Rectal smooth muscle tissue (tissue), 1 donor: ENCODE data around the gene MFNG.

Experiments
- H3K27ac ChIP-seq: one replicate; pipeline ENCODE4 v1.7.0; 2013; ENCODE audit warnings: low read depth, low read length, inconsistent platforms
- H3K27me3 ChIP-seq: one replicate; pipeline ENCODE4 v1.7.0; 2013; ENCODE audit warnings: low read length; ENCODE audit not compliant: control insufficient read depth, insufficient read depth
- H3K36me3 ChIP-seq: one replicate; pipeline ENCODE4 v1.7.0; 2013; ENCODE audit warnings: low read length; ENCODE audit not compliant: control insufficient read depth, insufficient read depth
- H3K4me1 ChIP-seq: one replicate; pipeline ENCODE4 v1.7.0; 2013; ENCODE audit warnings: low read length; ENCODE audit not compliant: control insufficient read depth, insufficient read depth
- H3K4me3 ChIP-seq: one replicate; pipeline ENCODE4 v1.7.0; 2013; ENCODE audit warnings: low read length
- H3K9ac ChIP-seq: one replicate; pipeline ENCODE4 v1.7.0; 2013; ENCODE audit warnings: low read length

Gene MFNG

GRCh38 chr22:37521236-37521739 is 35.1 kb upstream of the MFNG start:
- Histone ChIP-seq H3K9ac (no peak overlapping the region), H3K27me3 (peaks cover 4% of the 10 kb centered on the region), H3K36me3 (no peaks in the 10 kb centered on the region), H3K4me3 (no peak overlapping the region), H3K27ac (no peak overlapping the region), H3K4me1 (no peaks in the 10 kb centered on the region)

- peaks cover 4% of the 10 kb centered on the region for H3K27me3 ChIP-seq
- no peak overlapping the region for H3K9ac ChIP-seq
- H3K4me3 ChIP-seq, result no peak overlapping the region
Observed at GRCh38 chr22:37520776-37521191, 34.6 kb upstream of the MFNG start.

GRCh38 chr22:37519268-37520195 is 33.3 kb upstream of the MFNG start, which contains the start of gene CARD10:
CARD10 (minus strand) TSS chr22:37519415; CDS start chr22:37519200, 215 bp downstream.
- Histone ChIP-seq H3K9ac (peak within 1 kb of the TSS; percentile 12), H3K27ac (no peak within 1 kb of the TSS)

More at GRCh38 chr22:37520776-37521191, 34.6 kb upstream of the MFNG start:
- no peak overlapping the region for H3K27ac ChIP-seq
- H3K36me3 ChIP-seq, result no peaks in the 10 kb centered on the region
- H3K4me1 ChIP-seq, result no peaks in the 10 kb centered on the region

GRCh38 chr22:37518509-37519267 is 32.5 kb upstream of the MFNG start:
- Histone ChIP-seq H3K9ac (peak overlapping the region; percentile 12), H3K4me1 (no peaks in the 10 kb centered on the region), H3K27me3 (peaks cover 4% of the 10 kb centered on the region), H3K27ac (no peak overlapping the region), H3K36me3 (no peaks in the 10 kb centered on the region), H3K4me3 (peak overlapping the region; percentile 69)

More at GRCh38 chr22:37519268-37520195, 33.3 kb upstream of the MFNG start, which contains the start of gene CARD10:
- Histone ChIP-seq H3K27me3 (peaks cover 4% of the 10 kb centered on the region), H3K36me3 (no peaks in the 10 kb centered on the region), H3K4me3 (peak within 1 kb of the TSS; percentile 69), H3K4me1 (no peaks in the 10 kb centered on the region)

- Histone ChIP-seq H3K4me1 (no peaks in the 10 kb centered on the region), H3K27ac (no peak overlapping the region), H3K4me3 (peak overlapping the region; percentile 69), H3K27me3 (peaks cover 4% of the 10 kb centered on the region), H3K9ac (no peak overlapping the region), H3K36me3 (no peaks in the 10 kb centered on the region)
Observed at GRCh38 chr22:37517826-37518450, 31.8 kb upstream of the MFNG start.

- Histone ChIP-seq H3K4me1 (no peaks in the 10 kb centered on the region), H3K27ac (no peak overlapping the region), H3K4me3 (no peak overlapping the region)
Observed at GRCh38 chr22:37516456-37516855, 30.3 kb upstream of the MFNG start.

GRCh38 chr22:37515901-37516300 is 29.7 kb upstream of the MFNG start:
- Histone ChIP-seq H3K4me3 (no peak overlapping the region), H3K27me3 (peaks cover 4% of the 10 kb centered on the region), H3K27ac (no peak overlapping the region), H3K9ac (no peak overlapping the region), H3K36me3 (no peaks in the 10 kb centered on the region), H3K4me1 (no peaks in the 10 kb centered on the region)

More at GRCh38 chr22:37516456-37516855, 30.3 kb upstream of the MFNG start:
- Histone ChIP-seq H3K36me3 (no peaks in the 10 kb centered on the region), H3K9ac (no peak overlapping the region), H3K27me3 (peaks cover 4% of the 10 kb centered on the region)

- H3K4me1 ChIP-seq, result no peaks in the 10 kb centered on the region
Observed at GRCh38 chr22:37514526-37515051, 28.4 kb upstream of the MFNG start.

GRCh38 chr22:37511395-37512104 is 25.4 kb upstream of the MFNG start:
- Histone ChIP-seq H3K27me3 (no peaks in the 10 kb centered on the region), H3K9ac (no peak overlapping the region), H3K36me3 (no peaks in the 10 kb centered on the region), H3K4me3 (peak overlapping the region; percentile 11), H3K27ac (no peak overlapping the region), H3K4me1 (no peaks in the 10 kb centered on the region)

More at GRCh38 chr22:37514526-37515051, 28.4 kb upstream of the MFNG start:
- Histone ChIP-seq H3K27me3 (no peaks in the 10 kb centered on the region), H3K9ac (no peak overlapping the region), H3K27ac (no peak overlapping the region), H3K36me3 (no peaks in the 10 kb centered on the region), H3K4me3 (no peak overlapping the region)

GRCh38 chr22:37510091-37510490 is 23.9 kb upstream of the MFNG start:
- Histone ChIP-seq H3K27ac (no peak overlapping the region), H3K9ac (no peak overlapping the region), H3K36me3 (no peaks in the 10 kb centered on the region), H3K27me3 (no peaks in the 10 kb centered on the region), H3K4me3 (no peak overlapping the region), H3K4me1 (no peaks in the 10 kb centered on the region)

- H3K4me1 ChIP-seq, result no peaks in the 10 kb centered on the region
Observed at GRCh38 chr22:37509059-37509860, 23.1 kb upstream of the MFNG start.

More at GRCh38 chr22:37509059-37509860, 23.1 kb upstream of the MFNG start:
- H3K36me3 ChIP-seq, result no peaks in the 10 kb centered on the region
- H3K9ac ChIP-seq, result no peak overlapping the region
- H3K27ac ChIP-seq, result no peak overlapping the region
- H3K27me3 ChIP-seq, result no peaks in the 10 kb centered on the region
- no peak overlapping the region for H3K4me3 ChIP-seq
